HG03571 (cell line): ENCODE results near the gene ANKRD24.
"Not testable (repeated sequence)": the region's sequence is repeated elsewhere in the genome, so short reads cannot be mapped to it uniquely, and the experiment has no call there.

Source experiments
- ATAC-seq: cut with Tn5 transposase; IDR thresholded peaks from one replicate; pipeline ENCODE4 v1.9.1; 2021; ENCODE audit not compliant: unreplicated experiment

ANKRD24 gene

GRCh38 chr19:4267101-4267900 lies 84.8 kb downstream of the ANKRD24 start:
- ATAC-seq = no peak

- no peak for ATAC-seq
These were observed 85.7 kb downstream of the ANKRD24 start for GRCh38 chr19:4267901-4268815.

DNA sequence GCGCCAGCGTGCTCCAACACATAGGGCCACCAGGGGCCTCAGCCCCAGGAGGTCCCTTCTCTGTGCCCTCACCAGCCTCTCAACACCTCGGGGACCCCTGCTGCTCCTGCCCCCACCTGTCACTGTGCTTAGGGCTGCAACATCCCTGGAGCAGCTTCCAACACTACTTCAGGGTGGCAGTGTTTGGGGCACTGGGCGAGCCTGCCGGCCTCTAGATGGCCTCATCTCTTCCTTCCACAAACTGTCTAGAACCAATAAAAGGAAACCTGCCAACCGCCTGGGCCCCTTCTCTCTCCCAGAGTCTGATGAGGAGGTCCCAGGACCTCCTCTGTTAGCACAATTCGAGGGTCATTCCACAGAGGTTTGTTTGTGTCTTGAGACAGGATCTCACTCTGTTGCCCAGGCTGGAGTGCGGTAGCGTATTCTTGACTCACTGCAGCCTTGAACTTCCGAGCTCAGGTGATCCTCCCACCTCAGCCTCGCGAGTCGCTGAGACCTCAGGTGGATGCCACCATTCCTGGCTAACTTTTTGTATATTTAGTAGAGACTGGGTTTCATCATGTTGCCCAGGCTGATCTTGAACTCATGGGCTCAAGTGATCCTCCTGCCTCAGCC lies 86.4 kb downstream of the ANKRD24 start:
- no peak for ATAC-seq

DNA sequence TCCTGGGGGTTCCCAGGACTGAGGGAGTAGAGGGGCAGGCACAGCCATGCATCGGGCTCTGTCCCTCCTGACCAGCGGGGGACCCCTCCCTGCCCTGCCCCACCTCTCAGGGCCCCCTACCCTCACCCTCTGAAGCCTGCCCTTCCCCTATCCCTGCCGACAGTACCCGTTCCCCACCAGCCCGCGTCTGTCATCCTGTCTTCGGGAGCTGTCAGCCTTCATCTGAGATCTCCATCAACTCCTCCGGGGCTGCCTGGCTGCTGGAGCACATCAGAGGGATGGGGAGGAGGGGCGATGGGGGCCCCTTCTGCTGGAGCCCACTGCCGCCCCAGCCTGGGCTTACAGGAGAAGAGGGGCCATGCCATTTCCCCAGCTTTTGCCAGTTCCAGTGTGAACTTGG lies 90.4 kb downstream of the ANKRD24 start:
- ATAC-seq = no peak

DNA sequence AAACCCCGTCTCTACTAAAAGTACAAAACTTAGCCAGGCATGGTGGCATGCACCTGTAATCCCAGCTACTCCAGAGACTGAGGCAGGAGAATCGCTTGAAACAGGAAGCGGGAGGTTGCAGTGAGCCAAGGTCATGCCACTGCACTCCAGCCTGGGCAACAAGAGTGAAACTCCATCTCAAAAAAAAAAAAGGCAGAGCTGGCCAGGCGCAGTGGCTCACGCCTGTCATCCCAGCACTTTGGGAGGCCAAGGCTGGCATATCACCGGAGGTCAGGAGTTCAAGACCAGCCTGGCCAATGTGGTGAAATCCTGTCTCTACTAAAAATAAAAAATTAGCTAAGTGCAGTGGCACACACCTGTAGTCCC lies 91.8 kb downstream of the ANKRD24 start:
- ATAC-seq = not testable (repeated sequence)
